IPS-15b (cell line): Measurements from ENCODE around the gene ITGA6.

Experiments
- H3K27me3 ChIP-seq: one replicate; pipeline ENCODE4 v1.6.1; 2013; ENCODE audit warnings: low read length; ENCODE audit not compliant: control insufficient read depth, insufficient read depth
- H3K36me3 ChIP-seq: one replicate; pipeline ENCODE4 v1.6.1; 2013; ENCODE audit warnings: low read length; ENCODE audit not compliant: control insufficient read depth, insufficient read depth
- H3K4me1 ChIP-seq: one replicate; pipeline ENCODE4 v1.6.1; 2013; ENCODE audit warnings: mild to moderate bottlenecking, low read length; ENCODE audit not compliant: control insufficient read depth, insufficient read depth
- H3K4me3 ChIP-seq: one replicate; pipeline ENCODE4 v1.5.1; 2013; ENCODE audit warnings: low read depth, low read length
- H3K9ac ChIP-seq: one replicate; pipeline ENCODE4 v1.6.1; 2013; ENCODE audit warnings: low read depth, mild to moderate bottlenecking, low read length
- H3K9me3 ChIP-seq: one replicate; pipeline ENCODE4 v1.6.1; 2013; ENCODE audit warnings: mild to moderate bottlenecking, low read length; ENCODE audit not compliant: control insufficient read depth, insufficient read depth

Gene ITGA6

GRCh38 chr2:172461591-172462372 lies 34.4 kb downstream of the ITGA6 start:
- Histone ChIP-seq H3K9me3 (no peaks in the 10 kb centered on the region), H3K4me1 (peaks cover 12% of the 10 kb centered on the region), H3K4me3 (no peak overlapping the region), H3K36me3 (no peaks in the 10 kb centered on the region), H3K27me3 (no peaks in the 10 kb centered on the region), H3K9ac (no peak overlapping the region)

GRCh38 chr2:172462373-172462848 lies 35.0 kb downstream of the ITGA6 start:
- H3K36me3 ChIP-seq: no peaks in the 10 kb centered on the region
- H3K4me3 ChIP-seq: no peak overlapping the region
- H3K9ac ChIP-seq: no peak overlapping the region

GRCh38 chr2:172462849-172463381 lies 35.5 kb downstream of the ITGA6 start:
- Histone ChIP-seq H3K9me3 (no peaks in the 10 kb centered on the region), H3K36me3 (no peaks in the 10 kb centered on the region), H3K4me1 (peaks cover 12% of the 10 kb centered on the region), H3K4me3 (no peak overlapping the region), H3K27me3 (no peaks in the 10 kb centered on the region), H3K9ac (no peak overlapping the region)

More at GRCh38 chr2:172462373-172462848, 35.0 kb downstream of the ITGA6 start:
- Histone ChIP-seq H3K9me3 (no peaks in the 10 kb centered on the region), H3K4me1 (peaks cover 12% of the 10 kb centered on the region), H3K27me3 (no peaks in the 10 kb centered on the region)

GRCh38 chr2:172464400-172465129 lies 37.2 kb downstream of the ITGA6 start:
- peaks cover 12% of the 10 kb centered on the region for H3K4me1 ChIP-seq

GRCh38 chr2:172465417-172466334 lies 38.3 kb downstream of the ITGA6 start:
- Histone ChIP-seq H3K9me3 (no peaks in the 10 kb centered on the region), H3K9ac (no peak overlapping the region), H3K4me3 (no peak overlapping the region), H3K4me1 (peaks cover 12% of the 10 kb centered on the region), H3K27me3 (no peaks in the 10 kb centered on the region), H3K36me3 (no peaks in the 10 kb centered on the region)

More at GRCh38 chr2:172464400-172465129, 37.2 kb downstream of the ITGA6 start:
- H3K36me3 ChIP-seq: no peaks in the 10 kb centered on the region
- H3K9ac ChIP-seq: no peak overlapping the region
- H3K9me3 ChIP-seq: no peaks in the 10 kb centered on the region
- H3K4me3 ChIP-seq: no peak overlapping the region
- no peaks in the 10 kb centered on the region for H3K27me3 ChIP-seq

- peaks cover 6% of the 10 kb centered on the region for H3K4me1 ChIP-seq
- H3K4me3 ChIP-seq: no peak overlapping the region
- no peak overlapping the region for H3K9ac ChIP-seq
- H3K36me3 ChIP-seq: peaks cover 5% of the 10 kb centered on the region
- H3K27me3 ChIP-seq: no peaks in the 10 kb centered on the region
- no peaks in the 10 kb centered on the region for H3K9me3 ChIP-seq
These were observed 40.0 kb downstream of the ITGA6 start for GRCh38 chr2:172467382-172467781.

- Histone ChIP-seq H3K27me3 (no peaks in the 10 kb centered on the region), H3K9me3 (no peaks in the 10 kb centered on the region), H3K4me3 (no peak overlapping the region), H3K36me3 (peaks cover 5% of the 10 kb centered on the region), H3K9ac (no peak overlapping the region), H3K4me1 (no peaks in the 10 kb centered on the region)
These were observed 43.9 kb downstream of the ITGA6 start for GRCh38 chr2:172470958-172471922.

GRCh38 chr2:172472446-172473033 lies 45.2 kb downstream of the ITGA6 start:
- Histone ChIP-seq H3K4me1 (no peaks in the 10 kb centered on the region), H3K9ac (no peak overlapping the region), H3K4me3 (no peak overlapping the region), H3K27me3 (no peaks in the 10 kb centered on the region), H3K36me3 (peaks cover 5% of the 10 kb centered on the region), H3K9me3 (no peaks in the 10 kb centered on the region)

- H3K9ac ChIP-seq: no peak overlapping the region
- H3K36me3 ChIP-seq: peaks cover 5% of the 10 kb centered on the region
- H3K27me3 ChIP-seq: no peaks in the 10 kb centered on the region
- H3K9me3 ChIP-seq: no peaks in the 10 kb centered on the region
- H3K4me1 ChIP-seq: no peaks in the 10 kb centered on the region
- no peak overlapping the region for H3K4me3 ChIP-seq
These were observed 45.8 kb downstream of the ITGA6 start for GRCh38 chr2:172473167-172473566.

- no peak overlapping the region for H3K9ac ChIP-seq
- no peak overlapping the region for H3K4me3 ChIP-seq
- H3K4me1 ChIP-seq: no peaks in the 10 kb centered on the region
- no peaks in the 10 kb centered on the region for H3K27me3 ChIP-seq
- peaks cover 4% of the 10 kb centered on the region for H3K36me3 ChIP-seq
- no peaks in the 10 kb centered on the region for H3K9me3 ChIP-seq
These were observed 51.0 kb downstream of the ITGA6 start for GRCh38 chr2:172478353-172478752.
